22Rv1 (cell line): ENCODE measurements around the gene GDE1.

Experiments used
- H3K27ac ChIP-seq: fragments of 450-650 bp; 2 replicates; pipeline ENCODE4 v1.5.1; 2017
- ZFX ChIP-seq: fragments of 450-650 bp; IDR thresholded peaks from 2 replicates; pipeline ENCODE4 v1.6.1; 2017; ENCODE audit warnings: antibody characterized with exemption, borderline replicate concordance
- TF ChIP-seq, protein P1 (sequence below): fragments of 450-650 bp; IDR thresholded peaks from 2 replicates; pipeline ENCODE4 v1.5.1; 2017; ENCODE audit warnings: mild to moderate bottlenecking

Gene GDE1

DNA sequence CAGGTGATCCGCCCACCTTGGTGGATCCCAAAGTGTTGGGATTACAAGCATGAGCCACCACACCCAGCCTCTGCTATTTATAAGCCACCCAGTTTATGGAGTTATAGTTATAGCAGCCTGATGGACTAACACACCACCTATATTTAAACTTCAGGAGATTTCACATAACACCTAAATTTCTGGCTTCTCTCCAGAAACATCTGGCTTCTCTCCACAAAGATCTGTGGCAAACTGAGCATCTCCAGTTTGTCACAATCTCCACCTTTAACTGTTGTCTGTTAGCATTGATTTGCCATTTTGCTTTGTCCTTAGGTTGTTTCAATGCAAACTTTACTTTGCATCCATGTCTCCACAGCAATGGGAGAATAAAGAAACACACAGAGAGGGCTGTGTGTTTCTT lies 39.6 kb downstream of the GDE1 start:
- TF ChIP-seq, protein P1, sequence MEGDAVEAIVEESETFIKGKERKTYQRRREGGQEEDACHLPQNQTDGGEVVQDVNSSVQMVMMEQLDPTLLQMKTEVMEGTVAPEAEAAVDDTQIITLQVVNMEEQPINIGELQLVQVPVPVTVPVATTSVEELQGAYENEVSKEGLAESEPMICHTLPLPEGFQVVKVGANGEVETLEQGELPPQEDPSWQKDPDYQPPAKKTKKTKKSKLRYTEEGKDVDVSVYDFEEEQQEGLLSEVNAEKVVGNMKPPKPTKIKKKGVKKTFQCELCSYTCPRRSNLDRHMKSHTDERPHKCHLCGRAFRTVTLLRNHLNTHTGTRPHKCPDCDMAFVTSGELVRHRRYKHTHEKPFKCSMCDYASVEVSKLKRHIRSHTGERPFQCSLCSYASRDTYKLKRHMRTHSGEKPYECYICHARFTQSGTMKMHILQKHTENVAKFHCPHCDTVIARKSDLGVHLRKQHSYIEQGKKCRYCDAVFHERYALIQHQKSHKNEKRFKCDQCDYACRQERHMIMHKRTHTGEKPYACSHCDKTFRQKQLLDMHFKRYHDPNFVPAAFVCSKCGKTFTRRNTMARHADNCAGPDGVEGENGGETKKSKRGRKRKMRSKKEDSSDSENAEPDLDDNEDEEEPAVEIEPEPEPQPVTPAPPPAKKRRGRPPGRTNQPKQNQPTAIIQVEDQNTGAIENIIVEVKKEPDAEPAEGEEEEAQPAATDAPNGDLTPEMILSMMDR = no peak
- no peak for TF ChIP-seq ZFX
- H3K27ac ChIP-seq = no peak overlapping the region

DNA sequence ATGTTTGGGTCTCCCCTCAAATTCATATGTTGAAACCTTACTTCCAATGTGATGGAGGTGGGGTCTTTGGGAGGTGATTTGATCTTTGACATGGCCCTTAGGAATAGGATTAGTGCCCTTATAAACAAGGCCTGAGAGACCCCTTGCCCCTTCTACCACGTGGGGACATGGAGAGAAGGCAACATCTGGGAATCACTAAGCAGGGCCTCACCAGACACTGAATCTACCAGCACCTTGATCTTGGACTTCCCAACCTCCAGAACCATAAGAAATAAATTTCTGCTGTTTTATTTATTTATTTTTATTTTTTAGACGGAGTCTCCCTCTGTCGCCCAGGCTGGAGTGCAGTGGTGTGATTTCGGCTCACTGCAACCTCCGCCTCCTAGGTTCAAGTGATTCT lies 40.1 kb downstream of the GDE1 start:
- H3K27ac ChIP-seq = no peak overlapping the region
- no peak for TF ChIP-seq ZFX
- TF ChIP-seq, protein P1 = no peak

DNA sequence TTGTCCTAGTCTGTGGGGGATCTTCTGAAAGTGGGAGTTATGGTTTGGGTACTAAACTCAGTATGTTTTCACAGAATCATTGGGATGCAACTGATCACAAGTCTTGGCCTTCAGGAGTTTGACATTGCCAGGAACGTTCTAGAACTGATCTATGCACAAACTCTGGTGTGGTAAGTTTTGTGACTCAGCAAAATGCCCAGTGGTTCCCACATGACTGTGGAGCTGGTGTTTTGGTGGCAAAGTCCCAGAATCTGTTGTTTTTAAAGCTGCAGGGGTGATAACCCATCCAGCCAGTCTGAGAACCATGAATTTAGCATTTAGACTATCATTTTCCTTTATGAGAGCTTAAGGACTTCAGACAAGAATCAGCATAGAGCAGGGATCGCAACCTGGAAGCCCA lies 40.6 kb downstream of the GDE1 start:
- no peak for TF ChIP-seq ZFX
- TF ChIP-seq, protein P1 = no peak
- no peak overlapping the region for H3K27ac ChIP-seq

DNA sequence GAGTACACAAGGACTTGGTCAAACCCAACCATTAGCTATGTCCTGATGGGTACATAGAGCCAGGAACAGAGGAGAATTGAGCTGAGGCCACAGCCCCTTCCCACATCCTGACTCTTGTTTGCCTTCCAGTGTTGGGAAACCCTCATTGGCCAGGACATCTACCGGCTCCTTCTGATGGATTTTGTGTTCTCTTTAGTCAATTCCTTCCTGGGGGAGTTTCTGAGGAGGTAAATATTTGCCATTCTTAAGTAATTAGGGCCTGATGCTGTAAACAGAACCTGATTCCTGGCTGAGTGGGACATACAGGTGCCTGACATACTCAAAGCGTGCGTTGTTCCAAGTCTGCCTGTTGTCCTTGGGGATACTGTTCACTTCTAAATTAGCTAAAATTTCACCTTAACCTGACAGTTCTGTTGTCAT lies 42.6 kb downstream of the GDE1 start:
- peak overlapping the region; percentile 81 for H3K27ac ChIP-seq
- TF ChIP-seq, protein P1 = no peak
- TF ChIP-seq ZFX = no peak

DNA sequence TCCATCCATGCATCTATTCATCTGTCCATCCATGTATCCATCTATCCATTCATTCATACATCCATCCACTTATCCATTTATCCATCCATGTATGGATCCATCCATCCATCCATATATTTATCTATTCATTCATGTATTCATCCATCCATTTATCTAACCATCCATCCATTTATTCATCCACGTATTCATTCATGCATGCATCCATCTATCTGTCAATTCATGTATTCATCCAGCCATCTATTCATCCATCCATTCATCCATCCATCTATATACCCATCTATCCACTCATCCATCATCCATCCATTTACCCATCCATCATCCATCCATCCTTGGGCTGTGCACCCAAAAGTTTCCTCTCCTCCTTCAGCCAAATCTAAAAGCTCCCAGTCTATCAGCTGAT lies 43.4 kb downstream of the GDE1 start:
- peak overlapping the region; percentile 81 for H3K27ac ChIP-seq
- TF ChIP-seq ZFX = no peak
- TF ChIP-seq, protein P1 = no peak

DNA sequence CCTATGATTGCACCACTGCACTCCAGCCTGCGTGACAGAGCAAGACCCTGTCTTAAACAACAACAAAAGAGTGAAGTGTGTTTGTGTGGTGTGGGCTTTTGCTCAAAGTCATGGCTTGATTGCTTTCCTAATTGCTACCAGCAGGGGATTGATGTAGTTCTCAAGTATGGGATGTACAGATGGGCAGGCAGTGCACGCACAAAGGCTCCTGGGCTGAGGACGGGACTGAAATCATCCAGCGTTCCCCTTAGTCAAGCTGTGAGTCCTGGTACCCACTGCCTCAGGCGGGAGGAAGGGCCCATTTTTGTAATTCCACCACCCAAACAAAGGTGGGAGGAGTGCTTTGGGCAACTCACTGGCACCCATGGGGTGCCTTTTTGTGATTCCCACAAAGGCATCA lies 47.3 kb downstream of the GDE1 start:
- TF ChIP-seq, protein P1 = 0 out of 2 replicates have a peak, but pooled peaks have one; percentile 2
- no peak for TF ChIP-seq ZFX
- H3K27ac ChIP-seq = no peak overlapping the region

DNA sequence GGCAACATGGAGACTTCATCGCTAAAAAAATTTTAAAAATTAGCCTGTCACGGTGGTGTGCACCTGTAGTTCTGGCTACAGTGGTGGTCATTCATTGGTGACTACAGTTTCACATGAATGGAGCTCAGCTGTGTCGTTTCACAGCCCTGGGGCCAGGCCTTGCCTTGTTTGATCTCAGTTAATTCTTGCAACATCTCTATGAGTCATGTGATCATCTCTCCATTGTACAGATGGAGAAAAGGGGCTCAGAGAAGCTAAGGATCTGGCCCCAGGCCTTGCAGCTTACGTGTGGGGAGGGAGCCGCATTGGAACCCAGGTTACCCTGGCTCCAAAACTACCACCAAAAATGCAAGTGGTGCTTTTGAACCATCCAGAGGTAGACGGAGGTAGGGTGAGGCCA lies 49.4 kb downstream of the GDE1 start:
- no peak overlapping the region for H3K27ac ChIP-seq
- TF ChIP-seq, protein P1 = no peak
- no peak for TF ChIP-seq ZFX

DNA sequence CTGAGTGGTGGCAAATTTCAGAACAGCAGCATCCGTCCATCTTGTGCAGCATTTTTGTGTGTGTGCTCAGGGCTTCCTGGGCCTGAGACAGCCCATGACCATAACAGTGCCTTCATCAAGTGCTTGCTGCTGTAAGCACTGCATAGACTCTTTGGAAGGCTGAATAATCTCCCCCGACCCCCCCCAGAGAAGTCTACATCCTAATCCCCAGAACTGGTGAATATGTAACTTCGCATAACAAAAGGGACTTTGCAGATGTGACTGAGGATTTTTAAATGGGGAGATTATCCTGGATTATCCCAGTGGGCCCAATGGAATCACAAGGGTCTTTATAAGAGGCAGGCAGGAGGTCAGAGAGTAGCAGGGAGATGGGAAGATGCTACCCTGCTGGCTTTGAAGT lies 53.6 kb downstream of the GDE1 start:
- no peak overlapping the region for H3K27ac ChIP-seq
- no peak for TF ChIP-seq ZFX
- TF ChIP-seq, protein P1 = no peak
